Stimulated activated CD8-positive, alpha-beta memory T cell treated with anti-CD3 and anti-CD28 coated beads, Interleukin-7, amount 100 ng/mL, for 4 hours (primary cell): ENCODE measurements around the gene TNS3.
"Not testable (repeated sequence)": the region's sequence is repeated elsewhere in the genome, so short reads cannot be mapped to it uniquely, and the experiment has no call there.

Source experiments
- DNase-seq, 2 donors: peaks; one replicate each; pipeline ENCODE4 v3.0.0-alpha.2; 2020; ENCODE audit warnings: low read depth in 2 of 2

TNS3 gene

DNA sequence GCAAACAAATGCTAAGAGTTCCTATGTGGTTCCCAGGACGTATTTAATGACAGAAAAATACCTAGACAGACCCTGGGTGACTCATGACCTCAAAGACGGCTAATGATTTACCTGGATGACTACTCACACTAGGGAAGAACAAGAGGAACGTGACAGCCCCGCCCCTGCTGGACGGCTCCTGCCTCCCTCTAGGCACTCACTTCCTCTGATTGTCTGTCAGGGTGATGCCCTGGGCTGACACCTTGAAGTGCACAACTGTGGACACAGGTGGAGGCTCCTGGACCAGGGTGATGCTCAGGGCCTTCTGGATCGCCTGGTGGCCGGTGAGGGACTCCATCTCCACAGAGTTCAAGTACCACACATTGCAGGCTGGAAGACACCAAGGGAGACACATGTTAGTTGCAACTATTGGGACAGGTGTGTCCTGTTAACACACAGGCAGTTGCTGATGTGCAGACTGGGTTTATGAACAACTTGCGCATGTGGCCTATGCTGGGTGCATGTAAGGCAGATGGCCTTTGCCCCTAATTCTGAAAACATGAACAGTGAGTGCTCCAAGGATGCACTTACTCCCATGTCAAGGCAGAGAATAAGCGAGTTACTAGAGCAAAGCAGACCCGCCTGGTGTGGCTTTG lies 298.3 kb downstream of the TNS3 start:
- no peak for DNase-seq

DNA sequence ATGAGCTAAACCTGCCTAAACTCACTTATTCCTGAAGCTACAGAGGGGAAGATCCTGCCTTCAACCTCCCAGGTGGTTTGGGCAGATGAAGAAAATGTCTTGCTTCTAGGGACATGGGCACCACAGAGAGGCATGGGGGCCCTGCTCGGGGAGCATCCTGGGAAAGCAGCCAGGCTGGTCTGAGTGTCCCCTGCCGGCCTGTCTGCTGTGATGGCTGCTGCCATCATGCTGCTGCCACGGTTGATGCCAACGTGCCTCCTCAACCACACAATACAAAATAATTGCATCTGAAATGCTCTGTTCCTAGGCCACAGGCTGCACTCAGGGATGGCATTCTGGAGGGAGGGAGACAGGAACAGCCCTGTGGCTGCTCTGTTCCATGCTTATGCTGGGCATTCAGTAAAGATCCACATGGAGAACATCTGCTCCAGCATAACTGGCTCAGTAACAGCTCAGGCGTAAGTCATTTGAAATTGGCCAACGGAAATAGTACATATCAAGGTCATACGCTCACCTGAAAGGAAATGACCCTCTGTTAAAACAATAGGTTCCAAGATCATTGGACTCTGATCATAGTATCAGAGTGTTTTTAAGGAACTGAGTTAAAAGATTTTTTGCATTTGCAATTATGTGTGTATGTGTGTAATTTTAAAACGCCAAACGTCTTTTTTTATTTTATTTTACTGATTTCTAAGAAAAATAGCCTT lies 299.0 kb downstream of the TNS3 start:
- no peak for DNase-seq

DNA sequence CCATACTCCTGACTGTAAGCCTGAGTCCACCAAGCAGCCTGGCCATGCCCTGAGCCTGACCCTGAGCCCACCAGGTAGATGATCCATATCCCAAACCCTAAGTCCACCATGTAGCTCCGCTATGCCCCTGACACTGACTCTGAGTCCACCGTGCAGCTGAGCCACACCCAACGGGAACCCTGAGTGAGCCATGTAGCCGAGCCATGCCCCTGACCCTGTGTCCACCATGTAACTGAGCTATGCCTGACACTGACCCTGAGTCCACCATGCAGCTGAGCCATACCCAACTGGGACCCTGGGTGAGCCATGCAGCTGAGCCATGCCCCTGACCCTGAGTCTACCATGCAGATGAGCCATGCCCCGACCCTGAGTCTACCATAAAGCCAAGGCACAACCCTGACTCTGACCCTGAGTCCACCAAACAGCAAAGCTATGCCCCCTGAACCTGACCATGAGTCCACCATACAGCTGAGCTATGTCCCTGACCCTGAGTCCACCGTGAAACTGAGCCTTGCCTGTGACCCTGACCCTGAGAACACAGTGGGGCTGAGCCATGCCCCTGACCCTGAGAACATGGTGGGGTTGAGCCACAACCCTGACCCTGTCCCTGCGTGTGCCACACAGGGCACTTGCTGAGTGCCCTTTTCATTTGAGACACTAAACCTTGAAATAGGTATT lies 299.8 kb downstream of the TNS3 start:
- DNase-seq, result no peak

DNA sequence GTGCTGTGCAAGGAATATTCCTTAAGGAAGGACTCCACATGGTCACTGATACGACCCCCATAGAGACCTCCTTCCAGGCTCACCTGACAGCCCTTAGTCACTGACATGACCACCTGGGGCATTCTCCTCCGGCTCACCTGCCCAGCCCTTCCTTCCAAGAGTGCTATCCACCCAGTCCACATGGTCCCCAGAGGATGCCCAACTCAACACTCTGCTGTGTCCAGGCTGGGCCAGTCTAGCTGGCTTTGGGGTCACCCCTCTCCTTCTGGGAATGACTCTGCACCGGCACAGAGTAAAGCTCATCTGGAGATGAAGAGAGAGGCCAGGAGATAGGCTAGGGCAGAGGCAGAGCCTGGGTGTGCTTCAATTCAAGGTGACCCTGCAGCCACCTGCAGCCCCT lies 300.8 kb downstream of the TNS3 start:
- DNase-seq, result no peak

DNA sequence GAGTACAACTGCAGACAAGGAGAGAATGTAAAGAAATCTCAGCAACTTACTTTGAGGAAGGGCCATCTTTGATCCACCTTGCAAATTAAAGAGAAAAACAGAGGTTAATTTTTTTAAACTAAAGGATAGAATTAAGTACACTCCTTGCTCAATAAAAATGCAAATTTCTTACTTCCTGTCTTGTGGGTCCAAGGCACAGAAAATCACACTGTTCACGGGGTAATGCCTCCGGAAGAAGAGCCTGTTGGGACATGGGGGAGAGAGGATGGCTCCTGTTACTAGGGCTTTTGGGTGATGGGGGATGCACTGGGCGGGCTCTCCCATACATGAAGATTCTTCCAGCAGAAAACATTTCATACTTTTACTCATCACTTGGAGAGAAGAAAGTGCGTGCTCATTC lies 301.8 kb downstream of the TNS3 start:
- DNase-seq, result no peak

DNA sequence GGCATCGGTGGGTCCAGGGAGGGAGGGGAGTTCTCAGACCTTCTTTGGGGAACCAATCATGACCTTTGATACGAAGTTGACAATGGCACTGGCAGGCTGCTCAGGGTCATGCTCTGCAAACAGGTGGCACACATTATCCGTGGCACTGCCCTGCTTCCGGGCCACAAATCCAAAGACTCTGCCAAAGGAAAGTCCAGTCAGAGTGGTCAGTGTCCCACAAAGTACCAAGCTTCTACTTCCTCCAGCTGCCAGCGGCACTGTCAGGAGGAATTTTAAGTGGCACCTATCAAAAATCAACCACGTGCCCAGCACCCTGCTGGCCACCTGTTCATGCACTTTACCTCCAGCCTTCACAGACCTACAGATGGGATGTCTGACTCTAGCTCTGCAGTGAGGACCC lies 303.9 kb downstream of the TNS3 start:
- DNase-seq, result no peak

DNA sequence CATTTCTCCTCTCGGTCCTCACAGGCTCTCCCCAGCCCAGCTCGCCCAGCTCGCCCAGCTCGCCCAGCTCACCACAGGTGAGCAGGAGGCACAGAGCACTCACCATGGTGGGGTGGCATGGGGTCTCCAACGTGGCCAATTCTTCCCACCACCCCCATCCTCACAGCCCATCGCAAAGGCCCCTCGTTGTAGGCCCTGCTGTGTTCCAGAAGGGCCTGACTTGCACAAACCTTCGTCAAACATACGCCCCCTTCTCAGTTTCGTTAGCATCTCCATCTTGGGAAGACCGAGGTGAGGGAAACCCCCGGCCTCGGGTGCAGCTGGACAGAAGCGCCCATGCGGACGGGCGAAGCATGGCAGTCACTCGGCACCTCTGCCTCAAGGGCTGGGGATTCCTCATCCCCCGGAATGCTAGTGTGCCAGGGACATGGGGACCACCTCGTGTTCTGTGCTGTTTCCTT lies 304.6 kb downstream of the TNS3 start:
- no peak for DNase-seq

DNA sequence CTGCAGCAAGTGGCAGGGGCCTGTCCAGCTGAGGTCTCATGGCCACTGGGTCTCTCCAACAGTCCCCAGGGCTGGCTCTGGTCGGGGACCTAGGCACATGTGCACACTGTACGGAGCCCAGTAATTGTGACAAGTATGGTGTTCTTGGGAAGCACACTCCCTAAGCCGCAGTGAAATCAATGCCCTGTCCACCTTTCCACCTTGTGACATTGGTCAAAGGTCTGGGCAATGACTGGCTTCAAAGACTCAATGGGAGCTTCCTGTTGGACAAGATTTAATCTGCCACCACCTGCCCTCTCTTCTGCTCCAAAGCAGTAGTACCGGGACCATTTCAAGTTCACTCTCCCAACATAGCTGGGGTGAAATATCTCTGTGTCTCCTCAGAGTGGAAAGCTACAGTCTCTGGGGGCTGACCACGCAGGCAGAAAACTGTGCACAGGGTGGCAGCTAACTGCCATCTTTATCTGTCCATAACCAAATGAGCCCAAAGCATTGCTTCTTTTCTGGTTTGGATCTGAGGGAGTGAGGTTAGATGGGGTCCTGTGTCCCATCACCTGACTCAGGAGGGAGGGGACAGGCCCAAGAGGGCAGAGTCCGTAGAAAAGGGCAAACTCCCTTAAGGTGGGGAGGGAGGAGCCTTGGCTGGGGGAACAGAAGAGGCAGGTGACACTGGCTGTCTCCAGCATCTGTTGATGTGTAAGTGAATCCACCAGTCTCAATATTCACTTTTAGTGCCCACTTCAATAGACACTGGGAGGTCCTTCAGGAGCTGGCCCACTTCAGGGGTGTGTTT lies 307.7 kb downstream of the TNS3 start:
- no peak for DNase-seq

DNA sequence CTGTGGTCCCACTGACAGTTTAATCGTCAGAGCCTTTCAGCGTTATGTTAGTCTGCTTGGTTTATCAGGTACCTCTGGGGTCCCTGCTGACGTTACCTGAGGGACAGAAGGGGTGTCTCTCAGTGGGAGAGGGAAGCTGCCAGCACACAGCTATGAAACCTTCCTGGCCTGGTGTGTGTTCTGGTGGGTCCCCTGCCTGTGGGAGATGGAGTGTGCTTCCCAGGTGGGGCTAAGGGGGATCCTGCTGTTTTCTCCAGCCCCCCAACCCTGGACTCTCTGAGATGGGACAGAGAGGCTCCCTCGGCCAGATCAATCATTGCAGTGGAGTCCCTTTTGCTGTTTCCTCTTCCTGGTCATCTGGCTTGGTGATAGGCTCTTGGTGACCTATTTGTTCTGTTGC lies 308.8 kb downstream of the TNS3 start:
- no peak for DNase-seq

DNA sequence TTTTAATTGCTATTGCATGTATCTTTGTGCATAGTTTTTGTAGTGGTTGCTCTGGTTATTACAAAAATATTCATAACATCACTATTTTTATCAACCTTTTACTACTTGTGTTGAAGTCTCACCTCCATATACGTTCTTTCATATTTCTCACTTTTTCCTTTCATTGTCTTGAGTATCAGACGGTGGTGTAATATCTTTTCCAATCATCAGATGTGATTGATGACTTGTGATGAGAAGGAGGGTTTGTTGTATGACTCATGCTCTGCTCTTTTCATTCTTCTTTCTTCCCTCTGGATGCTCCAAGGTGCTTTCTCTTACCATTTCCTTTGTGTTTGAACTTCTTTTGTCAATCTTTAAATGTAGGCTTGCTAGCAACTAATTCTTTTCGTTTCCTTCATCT lies 310.2 kb downstream of the TNS3 start:
- no peak for DNase-seq

DNA sequence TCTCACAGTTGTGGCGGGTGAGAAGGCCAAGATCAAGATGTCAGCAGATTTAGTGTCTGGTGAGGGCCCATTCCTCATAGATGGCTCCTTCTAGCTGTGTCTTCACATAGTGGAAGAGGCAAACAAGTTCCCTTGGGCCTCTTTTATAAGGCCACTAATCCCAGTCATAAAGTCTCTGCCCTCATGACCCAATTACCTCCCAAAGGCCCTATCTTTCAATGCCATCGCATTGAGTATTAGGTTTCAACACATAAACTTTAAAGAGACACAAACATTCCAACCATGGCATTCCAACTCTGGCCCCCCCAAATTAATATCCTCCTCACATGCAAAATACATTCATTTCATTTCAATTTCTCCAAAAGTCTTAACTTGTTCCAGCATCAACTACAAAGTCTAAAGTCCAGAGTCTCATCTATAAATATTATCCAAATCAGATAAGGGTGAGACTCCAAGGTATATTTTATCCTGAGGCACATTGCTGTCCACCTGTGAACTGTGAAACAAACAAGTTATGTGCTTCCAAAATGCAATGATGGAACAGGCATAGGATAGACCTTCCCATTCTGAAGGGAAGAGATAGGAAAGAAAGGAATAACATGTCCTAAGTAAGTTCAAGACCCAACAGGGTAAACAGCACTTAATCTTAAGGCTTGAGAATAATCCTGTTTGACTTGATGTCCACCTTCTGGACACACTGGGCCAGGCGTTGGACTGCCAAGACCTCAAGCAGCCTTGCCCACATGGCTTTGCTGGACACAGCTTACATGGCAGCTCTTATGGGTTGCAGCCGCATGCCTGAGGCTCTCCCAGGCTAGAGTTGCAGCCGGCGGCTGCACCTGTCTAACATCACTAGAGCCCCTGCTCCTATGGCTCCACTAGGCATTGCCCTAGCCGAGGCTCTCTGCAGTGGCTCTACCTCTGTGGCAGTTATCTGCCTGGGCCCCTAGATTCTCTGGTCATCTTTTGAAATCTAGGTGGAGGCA lies 312.8 kb downstream of the TNS3 start:
- no peak for DNase-seq

DNA sequence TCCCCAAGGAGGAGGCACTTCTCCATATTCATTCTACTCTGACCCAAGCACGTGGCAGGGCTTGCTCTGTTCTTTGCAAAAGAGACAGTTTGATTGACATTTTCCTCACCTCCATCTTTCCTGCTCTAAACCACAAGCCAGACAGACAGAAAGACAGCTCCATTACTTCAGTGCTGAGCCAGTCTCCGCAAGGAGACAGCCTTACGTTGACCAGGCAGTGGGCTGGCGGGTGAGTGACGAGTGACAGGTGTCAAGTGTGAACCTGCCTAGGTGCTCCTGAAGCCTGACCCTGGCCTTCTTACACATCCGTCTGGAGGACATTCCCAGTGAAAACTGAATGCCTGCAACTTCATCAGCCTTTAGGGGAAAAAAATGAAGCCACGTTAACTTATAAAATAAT lies 314.6 kb downstream of the TNS3 start:
- no peak for DNase-seq

DNA sequence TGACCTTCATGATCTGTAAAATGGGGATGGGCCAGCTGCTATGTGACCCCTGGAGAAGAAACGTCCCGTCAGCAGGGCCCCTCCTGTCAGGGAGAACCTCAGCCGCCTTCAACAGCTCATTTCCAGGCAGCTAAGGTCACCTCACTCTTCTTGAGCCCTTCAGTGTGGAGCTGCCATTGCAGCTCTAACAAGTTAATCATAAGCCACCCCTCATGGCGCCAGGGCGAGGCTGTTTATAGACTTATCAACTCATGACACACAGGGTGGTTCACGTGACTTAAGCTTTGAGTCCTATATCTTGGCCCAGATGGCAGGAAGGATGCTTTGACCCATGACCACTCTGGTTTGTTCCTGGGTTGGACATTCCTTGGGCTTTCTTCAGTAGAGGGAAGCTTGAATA lies 315.1 kb downstream of the TNS3 start:
- DNase-seq, result no peak

DNA sequence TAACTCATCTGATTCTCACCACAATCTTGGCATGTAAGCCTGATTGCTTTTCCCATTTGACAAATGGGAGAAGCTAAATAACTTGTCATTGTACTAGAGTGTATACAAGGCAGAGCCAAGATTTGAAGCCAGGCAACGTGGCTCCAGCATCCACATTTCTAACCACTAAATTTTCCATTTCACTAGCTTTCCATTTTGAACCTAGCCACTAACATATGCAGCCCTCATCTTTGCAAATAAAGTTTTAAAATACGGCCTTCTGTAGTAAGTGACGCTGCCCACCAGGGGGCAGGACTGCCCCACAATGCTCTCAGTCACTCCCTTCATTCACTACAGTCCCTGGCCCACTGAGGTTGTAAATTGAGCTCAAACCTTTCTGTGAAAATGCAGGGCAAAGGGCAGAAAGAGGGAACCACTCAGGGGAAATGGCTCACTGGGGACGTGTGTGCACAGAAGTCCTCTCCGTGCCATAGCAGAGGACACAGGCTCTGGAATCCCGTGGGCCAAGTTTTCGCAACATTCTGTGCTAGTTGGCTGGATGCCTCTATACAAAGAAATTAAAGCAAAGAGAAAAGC lies 315.7 kb downstream of the TNS3 start:
- DNase-seq, result no peak

DNA sequence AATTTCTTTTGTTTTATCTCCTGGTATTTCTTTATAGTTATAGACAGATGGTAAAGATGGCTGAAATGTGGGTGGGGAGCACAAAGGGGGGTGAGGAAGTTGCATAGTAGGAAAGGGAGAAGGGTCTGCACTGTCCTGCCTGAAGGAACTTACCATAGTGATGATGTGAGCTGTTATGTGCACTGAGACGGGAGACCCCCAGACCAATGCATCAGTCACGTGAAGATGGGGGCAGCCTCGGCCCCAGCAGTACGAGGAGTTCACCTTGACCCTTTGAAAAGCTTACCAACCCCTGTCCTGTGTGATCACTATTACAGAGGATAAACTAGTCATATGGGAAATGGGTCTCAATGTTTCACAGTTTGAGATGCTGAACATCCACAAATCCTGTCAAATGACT lies 316.3 kb downstream of the TNS3 start:
- no peak for DNase-seq

DNA sequence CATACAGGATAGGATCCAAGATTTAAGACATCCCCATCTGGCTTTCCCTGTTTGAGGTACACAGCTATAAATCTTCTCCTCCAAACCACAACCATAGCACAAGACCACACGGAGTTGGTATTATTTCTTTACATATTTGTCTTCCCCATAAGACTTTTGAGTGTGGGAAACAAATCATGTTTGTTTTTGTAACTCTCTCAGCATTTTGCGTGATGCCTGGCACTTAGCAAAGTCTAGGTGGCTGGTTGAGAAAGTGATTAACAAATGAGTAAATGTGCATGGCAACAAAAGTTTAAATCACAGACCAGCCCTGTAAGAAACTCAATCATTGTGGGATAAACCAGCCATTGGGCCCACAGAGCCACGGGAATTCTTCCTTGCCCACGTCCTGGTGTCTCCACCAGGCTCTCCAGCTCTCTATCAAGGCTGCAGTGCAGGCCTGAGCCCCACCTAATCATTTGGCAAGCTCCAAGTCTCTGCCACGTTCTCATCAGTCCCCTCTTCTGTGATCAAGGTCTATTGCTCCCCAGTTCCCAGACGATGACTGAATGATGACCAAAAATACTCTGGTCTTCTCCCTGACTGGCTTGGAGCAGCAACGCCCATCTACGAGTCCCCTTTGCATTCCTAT lies 317.8 kb downstream of the TNS3 start:
- DNase-seq, result no peak

DNA sequence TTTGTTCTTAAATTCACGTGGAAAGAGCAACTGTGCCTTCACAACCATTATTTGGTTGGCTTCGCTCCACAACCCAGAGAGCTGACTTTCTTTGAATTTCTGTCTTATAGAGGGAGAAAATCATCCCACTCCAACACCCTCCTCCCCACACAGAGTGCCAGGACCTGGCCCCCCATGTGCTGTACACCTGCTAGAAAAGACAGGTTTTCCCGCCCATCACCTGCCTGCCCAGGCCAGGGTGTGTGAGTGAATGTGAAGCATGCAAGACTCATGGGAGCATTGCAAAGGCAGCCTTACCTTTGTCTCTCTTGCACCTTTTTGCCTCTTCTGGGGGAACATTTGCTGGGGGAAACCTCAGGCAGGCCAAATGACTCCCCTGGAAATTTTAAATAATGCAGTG lies 319.0 kb downstream of the TNS3 start:
- no peak for DNase-seq

DNA sequence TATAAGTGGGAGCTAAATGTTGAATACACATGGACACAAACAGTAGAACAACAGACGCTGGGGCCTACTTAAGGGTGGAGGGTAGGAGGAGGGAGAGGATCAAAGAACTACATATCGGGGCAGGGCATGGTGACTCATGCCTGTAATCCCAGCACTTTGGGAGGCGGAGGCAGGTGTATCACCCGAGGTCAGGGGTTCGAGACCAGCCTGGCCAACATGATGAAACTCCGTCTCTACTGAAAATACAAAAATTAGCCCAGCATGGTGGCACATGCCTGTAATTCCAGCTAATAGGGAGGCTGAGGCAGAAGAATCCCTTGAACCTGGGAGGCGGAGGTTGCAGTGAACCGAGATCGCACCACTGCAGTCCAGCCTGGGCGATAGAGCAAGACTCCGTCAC lies 319.8 kb downstream of the TNS3 start:
- DNase-seq, result not testable (repeated sequence)

DNA sequence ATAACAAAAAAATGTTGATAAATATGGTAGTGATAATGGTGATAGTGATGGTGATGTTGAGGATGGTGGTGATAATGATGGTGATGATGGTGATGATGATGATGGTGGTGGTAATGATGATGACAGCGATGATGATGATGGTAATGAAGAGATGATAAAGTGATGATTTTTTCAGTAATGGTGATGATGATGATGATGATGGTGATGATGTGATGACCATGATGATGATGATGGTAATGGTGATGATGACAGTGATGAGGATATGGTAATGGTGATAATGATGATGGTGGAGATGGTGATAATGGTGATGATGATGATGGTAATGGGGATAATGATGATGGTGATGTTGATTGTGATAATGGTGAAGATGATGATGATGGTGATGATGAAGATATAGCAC lies 321.6 kb downstream of the TNS3 start:
- DNase-seq, result no peak

DNA sequence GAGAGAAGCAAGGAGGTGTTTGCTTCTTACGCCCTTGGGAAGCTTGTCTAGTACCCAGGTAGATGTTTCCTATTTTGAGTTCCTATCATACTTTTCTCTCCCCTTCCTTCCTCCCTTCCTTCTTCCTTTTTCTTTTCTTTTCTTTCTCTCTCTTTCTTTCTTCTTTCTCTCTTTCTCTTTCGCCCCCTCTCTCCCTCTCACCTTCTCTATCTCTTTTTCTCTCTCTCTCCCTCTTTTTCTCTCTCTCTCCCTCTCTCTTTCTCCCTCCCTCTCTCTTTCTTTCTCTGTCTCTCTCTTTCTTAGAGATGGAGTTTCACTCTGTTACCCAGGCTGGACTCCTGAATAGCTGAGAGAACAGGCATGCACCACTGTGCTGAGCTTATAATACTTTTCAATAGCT lies 322.2 kb downstream of the TNS3 start:
- DNase-seq, result no peak
